ENCODE data around the gene RABGEF1.
"Not testable (repeated sequence)": the region's sequence is repeated elsewhere in the genome, so short reads cannot be mapped to it uniquely, and the experiment has no call there.

DNA sequence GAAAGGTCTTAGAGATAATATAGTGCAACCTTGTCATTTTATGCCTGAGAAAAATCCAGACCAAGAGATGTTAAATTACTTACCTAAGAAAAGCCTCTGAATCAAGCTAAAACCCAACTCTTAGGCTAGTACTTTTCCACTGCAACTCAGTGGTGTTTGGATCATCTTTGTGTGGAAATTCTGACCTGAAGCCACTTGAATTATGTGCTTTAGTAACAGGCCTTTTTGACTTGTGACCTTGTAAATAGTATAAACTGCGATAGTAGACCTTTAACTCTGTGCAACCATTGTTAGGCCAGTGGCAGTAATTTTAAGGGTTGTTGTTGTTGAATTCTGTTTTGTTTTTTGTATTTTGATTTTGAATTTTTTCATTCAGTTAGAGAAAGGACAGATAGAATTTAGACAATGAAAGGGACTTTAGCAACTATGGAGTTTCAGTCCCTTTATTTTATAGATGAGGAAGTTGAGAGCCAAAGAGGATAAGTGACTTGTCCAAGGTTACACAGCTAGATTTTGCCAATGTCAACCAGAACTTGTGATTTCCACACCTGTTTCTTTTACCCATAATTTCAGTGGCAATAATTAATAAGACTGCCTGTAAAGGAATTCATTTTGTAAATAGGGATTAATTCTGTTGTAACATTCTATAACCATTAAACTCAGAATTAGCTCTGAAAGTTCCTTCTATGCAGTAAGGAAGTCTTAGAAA is 43.5 kb downstream of the RABGEF1 start:
- TF ChIP-seq EZH2 (IDR thresholded peaks at IDR 0.05; ENCODE audit: insufficient read depth, poor library complexity, severe bottlenecking); EZH2phosphoT487 (IDR thresholded peaks at IDR 0.05; ENCODE audit: insufficient read depth, low read depth): not testable (repeated sequence)
